Measurements from ENCODE around the gene SRP9.
"Not testable (repeated sequence)": the region's sequence is repeated elsewhere in the genome, so short reads cannot be mapped to it uniquely, and the experiment has no call there.

SRP9 gene

DNA sequence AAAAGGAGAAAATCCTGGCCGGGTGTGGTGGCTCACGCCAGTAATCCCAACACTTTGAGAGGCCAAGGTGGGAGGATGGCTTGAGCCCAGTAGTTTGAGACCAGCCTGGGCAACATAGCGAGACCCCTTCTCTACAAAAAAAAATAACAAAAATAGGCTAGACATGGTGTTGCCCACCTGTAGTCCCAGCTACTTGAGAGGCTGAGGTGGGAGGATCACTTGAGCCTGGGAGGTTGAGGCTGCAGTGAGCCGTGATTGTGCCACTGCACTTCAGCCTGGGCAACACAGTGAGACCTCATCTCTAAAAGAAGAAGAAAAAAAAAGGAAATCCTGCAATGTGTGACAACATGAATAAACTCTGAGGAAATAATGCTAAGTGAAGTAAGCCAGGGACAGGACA, 58.7 kb downstream of the SRP9 start:
- not testable (repeated sequence) for H3K9me3 ChIP-seq (ENCODE audit: low read length); H3K4me3 ChIP-seq (ENCODE audit: low read length); H2AFZ ChIP-seq (ENCODE audit: low read depth, low read length); H3K4me1 ChIP-seq (ENCODE audit: insufficient read depth, low read length); H3K27me3 ChIP-seq (ENCODE audit: insufficient read depth, low read length)
- H3K36me3 ChIP-seq (ENCODE audit: insufficient read depth, low read length): peaks cover 34% of the 10 kb centered on the region

DNA sequence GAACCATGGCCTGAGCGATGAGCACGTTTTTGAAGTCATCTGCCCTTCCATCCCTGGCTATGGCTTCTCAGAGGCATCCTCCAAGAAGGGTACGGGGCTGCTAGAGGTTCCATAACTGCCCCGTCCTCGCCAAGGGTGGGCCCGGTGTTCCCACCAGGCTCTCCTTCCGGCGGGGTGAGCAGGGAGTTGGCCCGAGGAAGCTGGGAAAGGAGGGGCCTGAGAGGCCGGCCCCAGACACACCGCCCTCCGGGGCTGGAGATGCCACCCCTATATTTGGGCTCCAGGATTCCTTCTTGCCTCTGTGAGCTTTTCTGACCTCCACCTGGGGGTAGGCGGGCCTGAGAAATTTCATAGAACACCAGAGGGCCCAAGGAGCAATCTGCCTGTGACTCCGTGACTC, 61.2 kb downstream of the SRP9 start:
- Histone ChIP-seq H3K4me1 (ENCODE audit: insufficient read depth, low read length) (no peaks in the 10 kb centered on the region), H3K36me3 (ENCODE audit: insufficient read depth, low read length) (peaks cover 19% of the 10 kb centered on the region), H3K27me3 (ENCODE audit: insufficient read depth, low read length) (no peaks in the 10 kb centered on the region), H3K4me3 (ENCODE audit: low read length) (no peak overlapping the region), H2AFZ (ENCODE audit: low read depth, low read length) (no peak overlapping the region), H3K9me3 (ENCODE audit: low read length) (no peaks in the 10 kb centered on the region)
